GM12878 (cell line): ENCODE measurements around the gene TMEM87A.

Source experiments
- BCLAF1 ChIP-seq: fragments of 450-650 bp; IDR thresholded peaks from 2 replicates; pipeline ENCODE4 v1.6.1; 2017; ENCODE audit warnings: antibody characterized with exemption, mild to moderate bottlenecking, moderate library complexity
- CTCF ChIP-seq, 3 experiments: IDR thresholded peaks in 2 of 3; conservative IDR thresholded peaks in 1 of 3; 2 replicates each; pipeline ENCODE4 v1.5.1; 2011; ENCODE audit warnings: low read depth in 3 of 3, low read length in 3 of 3, mild to moderate bottlenecking in 3 of 3, control low read depth in 2 of 3, moderate library complexity in 2 of 3, inconsistent platforms in 1 of 3, mixed read lengths in 1 of 3; ENCODE audit not compliant: control insufficient read depth in 2 of 3, insufficient read depth in 1 of 3; ENCODE audit errors: extremely low read depth in 1 of 3
- EP300 ChIP-seq, 2 experiments: fragments of 150-350 bp in 1 of 2; IDR thresholded peaks; 2 replicates each; pipeline ENCODE4 v1.6.1; 2011 to 2012; ENCODE audit warnings: low read depth in 2 of 2, low read length in 2 of 2, borderline replicate concordance in 1 of 2, improper control_type of control experiment in 1 of 2, inconsistent platforms in 1 of 2; ENCODE audit not compliant: control insufficient read depth in 1 of 2
- EZH2 ChIP-seq: IDR thresholded peaks from 2 replicates; pipeline ENCODE4 v1.6.1; 2012; ENCODE audit warnings: low read depth, mild to moderate bottlenecking, control low read depth, inconsistent platforms, low read length, borderline replicate concordance; ENCODE audit not compliant: control insufficient read depth
- JUND ChIP-seq: IDR thresholded peaks from 2 replicates; pipeline ENCODE4 v1.6.1; 2012; ENCODE audit warnings: low read depth, mild to moderate bottlenecking, low read length, improper control_type of control experiment, moderate library complexity
- MAX ChIP-seq: IDR thresholded peaks from 2 replicates; pipeline ENCODE4 v1.6.1; 2012; ENCODE audit warnings: low read depth, low read length, improper control_type of control experiment
- MXI1 ChIP-seq: fragments of 150-350 bp; IDR thresholded peaks from 2 replicates; pipeline ENCODE4 v1.6.1; 2011; ENCODE audit warnings: low read depth, mild to moderate bottlenecking, inconsistent platforms, low read length, improper control_type of control experiment
- NRF1 ChIP-seq: conservative IDR thresholded peaks from 2 replicates; pipeline ENCODE4 v1.6.1; 2011; ENCODE audit warnings: mild to moderate bottlenecking, low read depth, low read length, improper control_type of control experiment
- POLR2AphosphoS5 ChIP-seq: IDR thresholded peaks from 2 replicates; pipeline ENCODE4 v1.6.1; 2011; ENCODE audit warnings: mild to moderate bottlenecking, low read length, inconsistent platforms
- RAD21 ChIP-seq: IDR thresholded peaks from 2 replicates; pipeline ENCODE4 v1.6.1; 2011; ENCODE audit warnings: mild to moderate bottlenecking, low read depth, low read length, moderate library complexity; ENCODE audit not compliant: insufficient read depth
- REST ChIP-seq: IDR thresholded peaks from 2 replicates; pipeline ENCODE4 v1.6.1; 2012; ENCODE audit warnings: mild to moderate bottlenecking, low read depth, low read length
- SIX5 ChIP-seq: IDR thresholded peaks from 2 replicates; pipeline ENCODE4 v1.6.1; 2011; ENCODE audit warnings: mild to moderate bottlenecking, low read depth, low read length, moderate library complexity; ENCODE audit not compliant: severe bottlenecking
- SMC3 ChIP-seq: IDR thresholded peaks from 2 replicates; pipeline ENCODE4 v1.6.1; 2011; ENCODE audit warnings: low read length, improper control_type of control experiment, borderline replicate concordance
- TAF1 ChIP-seq: IDR thresholded peaks from 2 replicates; pipeline ENCODE4 v1.6.1; 2011; ENCODE audit warnings: mild to moderate bottlenecking, low read depth, low read length, borderline replicate concordance

GRCh38 chr15:42286445-42287029 lies 13.3 kb upstream of the TMEM87A start:
- no peak for TF ChIP-seq TAF1
- TF ChIP-seq REST: no peak
- no peak for TF ChIP-seq EZH2
- TF ChIP-seq BCLAF1: no peak
- no peak for TF ChIP-seq POLR2AphosphoS5
- no peak for TF ChIP-seq MXI1
- TF ChIP-seq SIX5: no peak
- TF ChIP-seq NRF1: no peak
- no peak for TF ChIP-seq EP300 (IDR thresholded peaks at IDR 0.05; ENCODE audit: borderline replicate concordance in 1 of 2, control insufficient read depth in 1 of 2, low read depth in 2 of 2, low read length in 2 of 2)
- TF ChIP-seq CTCF (IDR thresholded peaks at IDR 0.05 in 2 of 3, conservative IDR thresholded peaks at IDR 0.05 in 1 of 3; ENCODE audit: control insufficient read depth in 2 of 3, extremely low read depth in 1 of 3, insufficient read depth in 1 of 3, low read depth in 3 of 3, low read length in 3 of 3): no peak
- TF ChIP-seq SMC3: no peak
- no peak for TF ChIP-seq JUND
- no peak for TF ChIP-seq RAD21
- TF ChIP-seq MAX: no peak
